NCI-H1048 (cell line): ENCODE data around the gene LZTS2.
"Not testable (repeated sequence)": the region's sequence is repeated elsewhere in the genome, so short reads cannot be mapped to it uniquely, and the experiment has no call there.

Experiments used
- DNase-seq: peaks from one replicate; lab custom pipeline; 2025; lab: John Stamatoyannopoulos, UW

Gene LZTS2, protein sequence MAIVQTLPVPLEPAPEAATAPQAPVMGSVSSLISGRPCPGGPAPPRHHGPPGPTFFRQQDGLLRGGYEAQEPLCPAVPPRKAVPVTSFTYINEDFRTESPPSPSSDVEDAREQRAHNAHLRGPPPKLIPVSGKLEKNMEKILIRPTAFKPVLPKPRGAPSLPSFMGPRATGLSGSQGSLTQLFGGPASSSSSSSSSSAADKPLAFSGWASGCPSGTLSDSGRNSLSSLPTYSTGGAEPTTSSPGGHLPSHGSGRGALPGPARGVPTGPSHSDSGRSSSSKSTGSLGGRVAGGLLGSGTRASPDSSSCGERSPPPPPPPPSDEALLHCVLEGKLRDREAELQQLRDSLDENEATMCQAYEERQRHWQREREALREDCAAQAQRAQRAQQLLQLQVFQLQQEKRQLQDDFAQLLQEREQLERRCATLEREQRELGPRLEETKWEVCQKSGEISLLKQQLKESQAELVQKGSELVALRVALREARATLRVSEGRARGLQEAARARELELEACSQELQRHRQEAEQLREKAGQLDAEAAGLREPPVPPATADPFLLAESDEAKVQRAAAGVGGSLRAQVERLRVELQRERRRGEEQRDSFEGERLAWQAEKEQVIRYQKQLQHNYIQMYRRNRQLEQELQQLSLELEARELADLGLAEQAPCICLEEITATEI

DNA sequence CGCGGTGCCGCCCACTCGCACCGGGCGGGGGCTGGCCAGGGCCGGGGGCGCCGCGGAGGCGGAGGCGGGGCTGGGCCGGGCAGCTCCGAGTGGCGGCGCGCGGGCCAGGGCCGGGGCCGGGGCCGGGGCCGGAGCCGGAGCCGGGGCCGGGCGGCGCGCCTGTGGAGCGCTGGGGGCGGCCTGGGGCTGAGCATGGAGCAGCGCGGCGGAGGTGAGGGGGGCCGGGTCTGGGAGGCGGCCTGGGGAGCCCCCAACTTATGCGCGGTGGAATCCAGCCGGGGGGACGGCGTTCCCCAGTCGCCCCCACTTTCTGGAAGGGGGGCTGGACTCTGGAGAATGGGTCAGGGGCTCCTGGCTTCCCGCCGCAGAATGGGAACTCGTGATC lies at the start of gene LZTS2:
LZTS2 (plus strand) TSS at position 67 of the 385 bp plus-strand sequence. CDS start 2,731 bp downstream, outside the sequence.
- no peak for DNase-seq

DNA sequence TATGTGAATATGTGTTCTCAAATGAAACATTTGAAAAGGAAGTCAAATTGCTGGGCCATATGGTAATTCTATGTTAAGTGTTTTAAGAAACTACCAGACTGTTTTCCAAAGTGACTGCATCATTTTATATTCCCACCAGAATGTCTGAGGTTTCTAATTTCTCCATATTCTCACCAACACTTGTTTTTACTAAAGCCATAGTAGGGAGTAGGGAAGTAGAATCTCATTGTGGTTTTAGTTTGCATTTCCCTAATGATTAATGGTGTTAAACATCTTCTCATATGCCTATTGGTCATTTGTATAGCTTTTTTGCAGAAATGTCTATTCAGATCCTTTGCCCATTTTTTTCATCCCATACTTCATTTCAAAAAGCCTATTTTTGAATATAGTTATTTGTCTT lies 39.4 kb upstream of the LZTS2 start:
- no peak for DNase-seq

DNA sequence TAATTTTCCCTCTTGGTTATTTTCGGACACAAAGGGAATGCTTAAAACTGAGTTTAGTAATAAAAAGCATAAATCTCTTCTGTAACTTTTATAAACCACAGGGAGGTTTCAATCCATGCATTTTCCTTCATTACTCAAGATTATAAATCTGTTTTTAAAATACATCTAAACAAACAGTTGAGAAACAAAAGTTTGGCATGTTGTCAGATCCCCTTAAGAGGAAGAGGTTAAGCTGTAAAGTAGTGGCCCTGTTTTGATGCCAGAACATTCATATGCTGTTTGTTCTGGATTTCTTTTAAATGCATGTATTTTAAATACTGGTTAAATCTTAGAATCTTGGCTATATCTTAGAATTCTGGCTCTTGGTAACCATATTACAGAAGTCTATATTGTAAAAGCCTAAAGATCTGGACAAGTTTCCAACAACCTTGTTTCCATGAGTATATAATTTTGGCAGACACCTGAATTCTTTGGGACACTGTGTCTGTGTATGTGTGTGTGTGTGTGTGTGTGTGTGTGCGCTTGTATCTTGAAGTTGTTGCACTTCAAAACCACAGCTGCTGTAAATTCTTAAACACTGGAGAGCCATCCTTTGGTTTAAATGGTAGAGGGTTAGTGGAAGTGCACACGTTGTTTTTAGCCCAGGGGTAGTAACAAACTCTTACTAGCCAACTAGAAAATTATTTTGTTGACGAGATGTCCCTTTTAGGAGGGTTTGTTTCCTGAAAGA lies 37.1 kb upstream of the LZTS2 start:
- no peak for DNase-seq

DNA sequence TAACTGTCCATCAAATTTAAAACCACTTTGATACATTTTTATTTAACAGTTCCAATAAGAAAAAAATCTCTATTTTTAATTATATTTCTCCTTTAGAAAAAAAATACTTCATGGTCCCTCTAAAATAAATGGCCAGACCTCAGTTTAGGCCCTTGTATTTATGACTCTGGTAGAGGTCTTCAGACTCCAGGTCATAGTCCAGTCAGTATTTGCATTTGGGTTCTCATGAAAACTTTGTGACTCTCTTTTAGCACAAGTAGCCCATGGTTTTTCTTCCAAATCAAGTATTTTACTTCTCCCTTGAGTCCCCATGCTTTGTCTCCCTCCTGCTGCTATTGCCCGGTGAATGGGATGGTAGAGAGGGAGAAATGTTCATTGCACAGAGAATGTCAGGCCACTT lies 35.8 kb upstream of the LZTS2 start:
- DNase-seq = no peak

DNA sequence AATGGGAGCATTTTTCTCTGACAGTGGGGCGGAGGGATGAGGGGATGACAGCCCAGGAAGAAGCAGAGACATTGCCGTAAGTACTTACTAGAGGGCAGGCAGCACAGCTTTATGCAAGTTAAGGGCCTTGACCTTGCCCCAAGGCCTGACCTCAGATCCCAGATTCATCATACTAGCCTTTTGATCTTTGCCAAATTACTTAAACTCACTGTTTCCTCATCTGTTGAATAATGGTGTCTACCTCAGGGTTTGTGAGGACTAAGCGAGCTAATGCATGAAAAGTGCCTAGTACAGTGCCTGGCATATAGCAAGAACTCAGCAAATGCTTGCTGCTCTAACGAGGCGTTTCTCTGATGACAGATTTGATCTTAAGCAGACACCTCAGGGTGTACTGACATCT lies 33.8 kb upstream of the LZTS2 start:
- DNase-seq = no peak

DNA sequence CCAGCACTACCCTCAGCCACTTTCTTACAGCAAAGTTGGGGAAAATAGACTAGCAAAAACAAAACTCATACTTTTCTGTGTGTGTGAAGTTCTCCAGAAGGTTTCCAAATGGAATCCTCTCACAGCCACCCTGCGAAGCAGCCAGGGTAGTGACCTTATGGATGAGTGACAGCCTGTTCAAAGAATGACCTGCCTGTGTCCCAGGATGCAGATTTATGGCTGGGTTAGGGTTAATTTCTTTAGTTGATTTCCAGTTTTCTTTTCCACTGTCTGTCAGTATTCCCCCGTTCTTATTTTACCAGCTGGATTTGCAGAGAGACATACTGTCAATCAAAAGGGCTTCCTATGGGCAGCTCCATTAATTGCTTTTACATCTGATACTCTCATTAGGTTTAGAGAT lies 32.7 kb upstream of the LZTS2 start:
- DNase-seq = no peak

DNA sequence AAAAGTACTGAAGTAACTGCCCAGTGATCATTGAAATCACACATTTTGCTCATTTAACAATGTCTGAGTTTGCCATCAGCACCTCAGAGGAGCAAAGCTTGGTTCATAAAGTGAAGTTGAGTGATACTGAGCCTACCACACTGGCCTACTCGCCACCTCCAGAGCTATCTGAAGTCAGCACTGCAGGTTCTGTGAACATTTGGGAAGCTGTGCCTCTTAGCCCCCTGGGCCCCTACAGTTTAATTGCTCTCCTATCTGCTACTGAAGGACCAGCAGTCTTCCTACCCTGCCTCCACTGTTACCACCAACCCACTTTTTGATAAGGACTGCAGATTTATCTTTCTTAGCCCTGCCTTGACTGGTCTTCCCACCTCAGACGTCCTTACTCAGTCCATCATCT lies 32.3 kb upstream of the LZTS2 start:
- no peak for DNase-seq

DNA sequence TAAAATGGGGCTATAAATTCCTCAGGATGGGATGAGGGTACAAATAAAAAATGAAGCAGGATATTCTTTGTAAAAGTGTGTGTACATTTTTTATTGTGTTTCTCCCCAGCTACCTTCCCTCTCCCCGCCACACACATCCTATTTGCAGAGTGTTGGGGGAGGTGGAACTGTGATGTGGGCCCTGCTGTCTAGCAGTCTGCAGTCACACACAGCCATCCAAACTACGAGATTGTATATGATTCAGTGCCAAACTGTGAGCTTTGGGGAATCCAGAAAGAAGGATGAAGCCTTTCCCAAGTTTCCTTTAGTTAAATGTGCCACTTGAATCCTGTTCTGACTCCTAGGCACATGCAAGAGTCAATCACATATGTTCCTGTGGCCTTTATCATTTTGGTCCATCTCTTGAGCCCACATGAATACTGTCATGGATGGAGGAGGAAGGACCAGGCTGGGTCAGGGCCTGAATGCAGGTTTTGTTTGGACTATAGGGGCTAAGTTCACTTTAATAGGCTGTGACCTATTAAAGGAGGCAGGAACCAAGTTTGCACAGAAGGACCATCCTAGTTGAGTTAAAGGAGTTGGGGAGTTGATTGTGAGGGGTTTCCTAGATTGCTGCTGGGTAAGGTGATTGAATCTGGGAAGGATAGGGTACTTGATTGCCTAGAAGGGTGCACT lies 31.4 kb upstream of the LZTS2 start:
- no peak for DNase-seq

DNA sequence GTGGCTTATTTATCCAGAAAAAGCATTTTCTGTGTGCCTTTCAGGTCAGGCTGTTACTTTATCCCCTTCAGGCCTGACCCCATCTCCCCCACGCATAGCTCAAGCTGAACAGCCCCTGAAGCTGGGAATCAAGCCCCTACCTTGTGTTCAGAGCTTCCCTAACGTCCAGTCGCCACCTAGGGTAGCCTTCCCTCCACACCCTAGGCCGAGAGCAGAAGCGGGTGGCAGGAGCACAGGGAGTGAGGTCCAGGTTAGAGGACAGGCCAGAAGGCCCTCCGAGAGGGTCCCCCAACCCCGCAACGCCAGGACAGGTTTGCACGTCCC lies 30.8 kb upstream of the LZTS2 start:
- DNase-seq = no peak

DNA sequence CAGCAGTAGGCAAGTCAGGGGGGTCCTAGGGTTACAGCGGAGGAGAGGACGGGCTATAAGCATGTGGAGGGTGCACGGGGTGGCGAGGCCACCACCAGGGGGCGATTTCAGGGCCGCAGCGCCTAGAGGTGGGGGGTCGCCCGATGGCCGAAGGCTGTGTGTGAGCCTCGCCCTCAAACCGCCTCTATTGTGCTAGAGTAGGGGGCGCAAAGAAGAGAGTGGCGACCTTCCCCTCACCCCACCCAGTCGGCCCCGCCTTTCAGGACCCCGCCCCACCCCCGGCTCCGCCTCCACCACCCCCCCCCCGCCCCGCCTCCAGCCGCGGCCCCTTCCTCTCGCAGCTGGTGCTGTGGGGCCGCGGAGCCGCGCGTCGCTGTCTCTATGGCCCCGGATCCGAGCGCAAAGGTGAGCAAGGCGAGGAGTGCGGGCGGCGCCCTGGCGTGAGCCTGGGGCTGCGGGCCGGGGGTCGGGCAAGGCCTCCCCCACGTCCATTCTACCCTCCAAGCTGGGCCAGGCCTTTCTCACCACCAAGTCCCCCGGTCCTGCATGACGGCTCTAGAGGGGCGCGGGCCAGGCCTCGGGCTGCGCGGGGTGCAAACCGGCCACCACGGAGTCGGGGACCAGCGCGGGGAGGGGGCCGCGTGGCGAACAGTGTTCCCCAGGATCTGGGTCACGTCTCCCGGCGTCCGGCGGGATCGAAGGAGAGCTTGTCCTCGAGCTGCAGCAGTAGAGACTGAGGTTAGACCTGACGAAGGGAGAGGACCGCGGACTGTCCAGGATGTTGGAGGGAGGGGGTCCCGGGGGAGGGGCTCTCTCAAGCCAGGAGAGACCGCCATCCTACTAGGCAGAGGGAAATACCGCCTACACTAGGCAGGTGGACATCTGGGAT lies 30.2 kb upstream of the LZTS2 start, which contains the start of gene SEMA4G:
SEMA4G (plus strand) TSS at position 318 of the 889 bp plus-strand sequence. CDS start 3,409 bp downstream, outside the sequence.
- DNase-seq = no peak

DNA sequence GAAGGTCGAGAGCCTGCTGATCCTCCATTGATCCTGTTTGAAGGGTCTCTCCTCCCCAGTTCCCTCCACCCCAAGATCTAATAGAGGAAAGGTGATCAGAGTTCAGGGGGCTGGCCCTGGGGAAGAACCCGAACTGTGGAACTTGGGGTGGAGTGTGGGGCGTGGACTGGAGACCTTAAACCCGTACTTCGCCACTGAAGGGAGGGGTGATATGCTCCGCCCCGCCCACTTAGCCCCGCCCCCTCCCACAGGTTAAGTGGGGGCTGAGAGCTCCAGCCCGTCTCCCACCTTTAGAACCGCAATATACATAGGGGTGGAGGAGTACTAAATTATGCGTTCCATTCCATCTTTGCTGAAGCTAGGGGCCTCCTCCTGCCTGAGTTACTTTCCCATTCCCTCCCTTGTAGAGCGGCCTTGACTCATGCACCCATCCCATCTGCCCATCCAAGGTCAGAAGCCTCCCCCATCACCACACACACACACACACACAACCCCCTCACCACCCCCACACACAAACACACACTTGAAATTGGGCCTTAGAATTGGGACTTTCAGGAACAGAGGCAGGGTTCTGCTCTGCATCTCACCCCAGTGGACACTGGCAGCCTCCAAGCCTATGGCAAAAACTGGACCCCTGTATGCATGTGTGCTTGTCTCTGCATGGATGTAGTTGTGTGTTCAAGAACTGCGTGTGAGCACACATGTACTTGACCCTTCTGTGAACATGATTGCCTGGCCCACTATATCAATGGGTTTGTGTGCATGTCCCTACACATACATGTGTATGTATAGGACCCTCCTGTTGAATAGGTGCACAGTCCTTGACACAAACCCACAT lies 29.3 kb upstream of the LZTS2 start:
- DNase-seq = no peak

DNA sequence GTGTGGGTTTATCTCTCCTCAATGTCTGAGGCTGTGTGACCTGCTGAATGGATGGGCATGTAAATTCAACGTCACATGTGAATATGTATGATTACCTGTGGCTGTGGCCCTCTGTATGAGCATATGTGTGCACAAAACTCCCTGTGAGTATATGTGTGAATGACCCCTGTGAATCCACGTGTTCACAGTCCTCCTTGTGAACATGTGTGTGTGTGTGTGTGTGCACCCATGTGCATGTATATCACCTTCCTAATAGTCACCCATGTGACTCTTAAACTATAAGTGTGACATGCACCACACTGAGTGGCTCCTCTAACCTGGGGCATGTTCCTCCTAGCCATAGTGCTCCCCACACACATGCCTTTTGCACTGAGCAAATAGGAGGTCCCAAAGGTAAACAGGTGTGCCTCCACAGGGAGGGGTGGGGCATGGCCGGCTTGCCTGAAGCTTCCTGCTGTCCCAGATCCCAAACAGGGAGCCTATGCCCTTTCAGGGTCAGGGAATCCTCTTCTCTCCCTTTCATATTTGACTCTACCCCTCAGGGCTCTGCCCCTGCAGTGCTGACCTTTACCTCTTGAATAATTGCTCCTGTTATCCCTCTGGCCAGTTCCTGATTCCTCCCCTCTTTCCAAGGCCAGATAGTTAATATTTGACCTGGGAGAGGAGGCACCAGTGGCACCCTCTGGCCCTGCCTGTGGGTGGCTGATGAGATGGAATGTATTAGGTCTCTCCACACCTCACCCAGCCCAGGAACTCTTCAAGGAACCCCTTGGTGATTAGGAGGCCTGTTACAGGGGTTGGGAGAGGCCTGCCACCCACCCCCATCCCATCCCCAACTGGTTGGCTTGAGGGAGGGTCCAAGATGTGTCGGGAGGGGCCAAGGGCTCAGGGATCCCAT lies 28.4 kb upstream of the LZTS2 start:
- no peak for DNase-seq

DNA sequence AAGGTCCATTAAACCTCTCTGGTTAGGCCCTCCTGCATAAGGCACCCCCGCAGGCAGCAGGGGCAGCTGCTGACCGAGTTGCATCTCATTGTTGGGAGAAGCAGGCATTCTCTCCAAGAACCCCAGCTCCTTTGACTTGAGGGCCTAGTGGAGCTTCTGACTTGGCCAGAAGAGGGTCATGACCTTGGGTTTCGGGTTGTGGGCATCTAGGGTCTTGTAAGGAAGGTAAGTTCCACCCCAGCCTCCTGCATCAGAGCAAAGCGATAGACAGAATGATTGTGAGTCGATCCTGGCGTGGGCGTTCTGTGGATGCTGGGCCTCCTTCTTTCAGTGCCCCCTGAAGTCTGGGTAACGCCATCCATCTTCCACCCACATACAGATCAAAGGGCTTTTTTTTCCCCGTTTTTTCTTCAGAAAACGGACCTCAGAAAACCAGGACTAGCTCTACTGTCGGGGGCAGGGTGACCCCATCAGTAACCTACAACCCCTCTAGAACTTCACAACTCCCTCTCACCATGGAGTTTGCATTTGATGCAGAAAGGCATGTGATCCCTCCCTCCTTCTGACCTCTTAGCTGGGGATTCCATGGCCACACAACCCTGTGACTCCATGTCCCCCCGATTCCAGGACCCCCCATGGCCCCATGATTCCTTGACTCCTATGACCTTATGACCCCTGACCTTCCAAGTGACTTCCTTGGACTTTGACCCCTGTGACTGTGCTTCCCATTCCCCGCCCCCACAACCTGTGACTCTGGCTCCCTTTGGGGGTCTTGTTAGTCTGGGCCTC lies 27.3 kb upstream of the LZTS2 start:
- DNase-seq = no peak

DNA sequence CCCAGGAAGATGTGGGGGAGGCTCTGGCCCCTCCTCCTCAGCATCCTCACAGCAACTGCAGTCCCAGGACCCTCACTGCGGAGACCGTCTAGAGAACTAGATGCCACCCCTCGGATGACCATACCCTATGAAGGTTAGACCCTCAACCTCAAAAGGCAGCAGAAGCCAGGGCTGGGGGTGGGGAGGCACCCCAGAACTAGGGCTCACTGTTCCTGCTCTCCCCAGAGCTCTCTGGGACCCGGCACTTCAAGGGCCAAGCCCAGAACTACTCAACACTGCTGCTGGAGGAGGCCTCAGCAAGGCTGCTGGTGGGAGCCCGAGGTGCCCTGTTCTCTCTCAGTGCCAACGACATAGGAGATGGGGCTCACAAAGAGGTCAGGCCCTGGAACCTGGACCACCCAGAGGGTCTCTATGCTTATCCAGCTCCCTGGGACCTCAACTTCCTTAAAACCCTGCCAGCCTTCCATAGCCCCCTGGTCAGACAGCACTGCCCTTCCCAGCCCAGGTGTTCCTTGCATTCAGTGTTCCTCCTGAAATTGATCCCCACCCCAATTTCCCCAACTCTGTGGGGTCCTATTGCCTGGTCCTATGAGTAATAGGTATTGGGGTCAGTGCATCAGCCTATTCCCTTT lies 26.6 kb upstream of the LZTS2 start:
- DNase-seq = no peak

DNA sequence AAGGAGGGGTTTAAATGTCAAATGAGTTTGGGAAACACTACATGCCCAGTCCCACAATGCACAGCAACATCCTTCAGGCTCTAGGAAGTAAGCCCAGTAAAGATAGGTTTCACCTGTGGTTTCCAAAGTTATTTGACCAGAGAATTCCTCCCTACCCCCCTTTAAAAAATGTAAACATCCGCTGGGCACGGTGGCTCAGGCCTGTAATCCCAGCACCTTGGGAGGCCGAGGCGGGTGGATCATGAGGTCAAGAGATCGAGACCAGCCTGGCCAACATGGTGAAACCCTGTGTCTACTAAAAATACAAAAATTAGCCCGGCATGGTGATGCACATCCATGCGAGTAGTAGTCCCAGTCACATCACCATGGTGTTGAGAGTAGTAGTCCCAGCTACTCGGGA lies 24.2 kb upstream of the LZTS2 start:
- not testable (repeated sequence) for DNase-seq

DNA sequence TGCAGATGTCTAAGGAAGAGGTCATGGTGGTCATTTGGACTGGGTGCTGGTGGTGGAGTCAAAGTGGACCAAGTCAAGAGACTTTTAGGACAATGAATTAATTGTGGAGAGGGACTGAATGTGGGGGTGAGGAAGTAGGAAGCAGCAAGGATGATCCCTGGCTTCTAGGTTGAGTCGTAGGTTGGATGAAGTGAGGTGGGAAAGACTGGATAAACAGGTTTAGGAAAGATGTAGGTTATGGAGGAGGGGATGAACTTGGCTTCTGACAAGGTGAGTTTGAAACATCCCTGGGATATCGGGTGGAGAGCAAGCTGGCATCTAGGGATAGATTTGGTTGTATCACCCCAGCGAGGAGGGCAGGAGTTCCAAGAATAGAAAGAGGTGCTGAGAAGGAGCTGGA lies 22.7 kb upstream of the LZTS2 start:
- DNase-seq = no peak

DNA sequence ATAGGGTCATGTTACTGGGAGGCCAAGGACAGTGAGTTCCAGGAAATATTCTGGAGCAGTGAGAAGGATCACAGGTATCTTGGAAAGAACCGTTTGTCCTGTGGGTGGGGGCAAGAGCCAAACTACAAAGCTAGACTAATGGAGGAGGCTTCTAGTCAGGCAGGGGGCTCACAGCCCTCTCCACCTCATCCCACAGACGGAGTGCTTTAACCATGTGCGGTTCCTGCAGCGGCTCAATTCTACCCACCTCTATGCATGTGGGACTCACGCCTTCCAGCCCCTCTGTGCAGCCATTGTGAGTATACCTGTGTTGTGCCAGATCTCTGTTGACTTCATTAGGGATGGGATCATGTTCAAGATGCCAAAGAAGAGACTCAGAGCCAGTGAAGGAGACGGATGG lies 22.2 kb upstream of the LZTS2 start:
- DNase-seq = no peak
